Mucosa of descending colon (tissue), 3 donors: Measurements from ENCODE around the gene ZNF212. TPM values are rescaled to one million over a fixed set of nuclear protein-coding genes. Genes with fewer than 3 reads are reported as not detected.

Experiments used
- ATAC-seq: fragments of 200-7000 bp; cut with Tn5 transposase; one replicate; pipeline ENCODE4 v1.9.1; 2020; ENCODE audit warnings: mild to moderate bottlenecking, moderate library complexity
- DNase-seq, 3 donors: peaks; one replicate each; pipeline ENCODE4 v3.0.0-alpha.2; 2020
- H3K36me3 ChIP-seq: fragments of 200-600 bp; one replicate; pipeline ENCODE4 v1.8.0; 2021; ENCODE audit warnings: low read depth, mild to moderate bottlenecking
- H3K4me1 ChIP-seq: fragments of 200-600 bp; one replicate; pipeline ENCODE4 v1.8.0; 2021; ENCODE audit warnings: low read depth, mild to moderate bottlenecking
- H3K4me3 ChIP-seq: fragments of 200-600 bp; one replicate; pipeline ENCODE4 v1.8.0; 2021; ENCODE audit warnings: mild to moderate bottlenecking
- H3K9me3 ChIP-seq: fragments of 200-600 bp; one replicate; pipeline ENCODE4 v1.8.0; 2021; ENCODE audit warnings: mild to moderate bottlenecking
- CTCF ChIP-seq: fragments of 200-600 bp; IDR thresholded peaks from one replicate; pipeline ENCODE4 v1.8.0; 2022; ENCODE audit warnings: antibody characterized with exemption, mild to moderate bottlenecking
- intact Hi-C, 2 donors: fragments of 100-400 bp; cut with DNase I in 1 of 2; cut with micrococcal nuclease in 1 of 2; formaldehyde crosslinking; loops; one replicate each; pipeline versions ENCODE4 v1.11.0 to v1.11.1; 2022; cut with DNase I, micrococcal nuclease
- total RNA-seq, 3 donors: library from RNA; stranded (reverse); fragmentation: NEBNext Ultra II Directional in 2 of 3; extraction: Animal tissue kit (Norgen Biotek cat#: 25700) in 2 of 3; gene quantifications; one replicate each; pipeline versions ENCODE4 v1.2.1 to v1.2.4, GENCODE V29; 2021 to 2023
- donor health status: DM: no; HTN: no; CAD: no; lungs with moderate emphysema.
- donor health status: DM: no; HTN: no; CAD: no.
- donor health status: DM: no; HTN: yes; CAD: no.

ZNF212 gene
- total RNA-seq, 3 donors from 2014 or later, result 9.7 to 12.8 (median 11.9) TPM

- DNase-seq (no peak), ATAC-seq (no peak)
- no peak for TF ChIP-seq CTCF
- Histone ChIP-seq H3K4me3 (no peak overlapping the region), H3K9me3 (no peaks in the 10 kb centered on the region), H3K36me3 (no peaks in the 10 kb centered on the region), H3K4me1 (no peaks in the 10 kb centered on the region)
- intact Hi-C loops, result no loop called here
These were observed 63.4 kb downstream of the ZNF212 start for GRCh38 chr7:149302865-149303264.

- no peaks in the 10 kb centered on the region for H3K36me3 ChIP-seq
- no peak for TF ChIP-seq CTCF
- no peak overlapping the region for H3K4me3 ChIP-seq
- intact Hi-C loops, result no loop called here
- no peaks in the 10 kb centered on the region for H3K9me3 ChIP-seq
- no peak for ATAC-seq
- DNase-seq, result no peak
- H3K4me1 ChIP-seq, result no peaks in the 10 kb centered on the region
These were observed 64.6 kb downstream of the ZNF212 start for GRCh38 chr7:149304006-149304405.

Other genes with a start within 250 kb of the ZNF212 start
- gene PDIA4, start 211.1 kb upstream of the ZNF212 start, total RNA-seq, result 100 to 1,000 TPM in 2 of 3 donors, 10 to 100 TPM in 1; 78.4 to 211 (median 109) TPM
- 1 to 10 TPM; 4.0 to 7.1 (median 5.0) TPM for gene ZNF786, start 148.9 kb upstream of the ZNF212 start, total RNA-seq
- gene ZNF425, start 113.3 kb upstream of the ZNF212 start, total RNA-seq, result 1 to 10 TPM; 1.3 to 4.2 (median 1.4) TPM
- 10 to 100 TPM in 2 of 3 donors, 1 to 10 TPM in 1; 9.9 to 17.2 (median 10.9) TPM for gene ZNF398, start 92.2 kb upstream of the ZNF212 start, total RNA-seq
- gene ZNF282, start 44.1 kb upstream of the ZNF212 start, total RNA-seq, result 10 to 100 TPM; 22.0 to 32.4 (median 28.1) TPM
- gene ZNF783, start 22.5 kb downstream of the ZNF212 start, total RNA-seq, result 10 to 100 TPM in 2 of 3 donors, 1 to 10 TPM in 1; 9.2 to 18.2 (median 12.9) TPM
- 10 to 100 TPM in 2 of 3 donors, 1 to 10 TPM in 1; 9.6 to 12.2 (median 10.0) TPM for gene ZNF777, start 221.4 kb downstream of the ZNF212 start, total RNA-seq